Activated CD4-positive, alpha-beta T cell treated with anti-CD3 and anti-CD28 coated beads, Interleukin-2, amount 10 ng/mL, durations not matched to agents 24 days and 14 days (primary cell): ENCODE data around the gene FAAP24. TPM values are rescaled to one million over a fixed set of nuclear protein-coding genes. Genes with fewer than 3 reads are reported as not detected.
A peak's percentile ranks its signal among the peaks of the same experiment; 100 is the strongest.
"Not testable (repeated sequence)": the region's sequence is repeated elsewhere in the genome, so short reads cannot be mapped to it uniquely, and the experiment has no call there.

Experiments
- DNase-seq: peaks from one replicate; pipeline ENCODE4 v3.0.0; 2022
- H3K27ac Mint-ChIP-seq: one replicate; pipeline ENCODE4 v1.8.0; 2022; ENCODE audit warnings: mild to moderate bottlenecking, mixed read lengths
- H3K27me3 Mint-ChIP-seq: one replicate; pipeline ENCODE4 v1.8.0; 2022; ENCODE audit warnings: mixed read lengths
- H3K36me3 Mint-ChIP-seq: one replicate; pipeline ENCODE4 v1.8.0; 2022; ENCODE audit warnings: low read depth, mild to moderate bottlenecking, mixed read lengths
- H3K4me1 Mint-ChIP-seq: one replicate; pipeline ENCODE4 v1.8.0; 2021; ENCODE audit warnings: mixed read lengths
- H3K4me3 Mint-ChIP-seq: one replicate; pipeline ENCODE4 v1.8.0; 2022; ENCODE audit warnings: mild to moderate bottlenecking, moderate library complexity, mixed read lengths
- H3K9me3 Mint-ChIP-seq: one replicate; pipeline ENCODE4 v1.8.0; 2021; ENCODE audit warnings: mixed read lengths
- intact Hi-C: fragments of 100-400 bp; cut with micrococcal nuclease; formaldehyde crosslinking; loops from one replicate; pipeline ENCODE4 v1.15.1; 2023
- total RNA-seq: library from RNA; stranded (reverse); gene quantifications from 2 replicates; pipeline ENCODE4 v1.2.3, GENCODE V29; 2022

FAAP24 gene, protein sequence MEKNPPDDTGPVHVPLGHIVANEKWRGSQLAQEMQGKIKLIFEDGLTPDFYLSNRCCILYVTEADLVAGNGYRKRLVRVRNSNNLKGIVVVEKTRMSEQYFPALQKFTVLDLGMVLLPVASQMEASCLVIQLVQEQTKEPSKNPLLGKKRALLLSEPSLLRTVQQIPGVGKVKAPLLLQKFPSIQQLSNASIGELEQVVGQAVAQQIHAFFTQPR
- 10.0 and 10.1 TPM in 2 replicates for total RNA-seq

DNA sequence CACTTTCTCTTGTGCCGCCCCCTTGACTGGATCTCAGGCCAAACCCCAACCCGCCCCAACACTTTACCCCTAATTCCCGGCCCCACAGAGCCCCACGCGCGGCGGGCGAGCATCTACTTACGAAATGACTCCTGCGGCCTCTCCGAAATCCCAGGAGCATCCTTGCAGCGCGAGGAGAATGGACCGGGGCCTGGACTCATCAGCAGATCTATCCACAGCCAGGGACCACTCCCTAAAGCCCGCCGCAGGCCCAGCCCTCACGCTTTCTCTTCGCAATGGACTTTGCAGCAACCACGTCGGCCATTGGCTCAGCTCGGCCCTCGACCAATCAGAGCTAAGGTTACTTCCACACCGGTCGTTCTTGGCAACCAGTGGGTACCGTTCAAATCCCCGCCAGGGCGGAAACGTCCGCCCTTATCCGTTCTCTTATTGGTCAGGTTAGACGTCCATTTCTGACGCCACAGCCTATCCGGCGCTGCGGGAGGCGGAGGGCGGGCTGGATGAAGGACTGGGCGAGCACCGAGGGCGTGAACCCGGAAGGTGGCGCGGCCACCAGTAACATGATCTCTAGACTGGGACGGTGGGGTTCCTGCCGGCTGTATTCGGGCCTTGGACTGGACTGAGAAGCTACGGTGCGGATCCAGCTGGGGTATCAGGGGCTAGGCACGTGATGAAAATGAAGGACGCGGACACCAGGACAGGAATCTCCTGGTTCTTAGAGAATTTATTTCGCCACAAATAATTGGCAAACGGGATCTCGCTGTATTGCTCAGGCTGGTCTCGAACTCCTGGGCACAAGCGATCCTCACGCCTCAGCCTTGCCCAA, at the start of gene FAAP24, which contains the start of gene CEP89:
TSS of gene FAAP24 (plus strand) at position 528 of the 826 bp plus-strand sequence. CDS start 955 bp downstream, outside the sequence.
TSS of gene CEP89 (minus strand) at position 244 of the 826 bp plus-strand sequence. CDS start at position 160, 84 bp downstream.
- peak; percentile 100 for DNase-seq
- Mint-ChIP-seq H3K27me3 (no peaks in the 10 kb centered on the region), H3K36me3 (peaks cover 12% of the 10 kb centered on the region), H3K4me3 (peak within 1 kb of the TSS; percentile 100), H3K9me3 (no peaks in the 10 kb centered on the region), H3K27ac (peak within 1 kb of the TSS; percentile 95), H3K4me1 (peaks cover 19% of the 10 kb centered on the region)
- intact Hi-C loops, result loop anchor here (1.0 to 10.0 kb wide), 6 partner anchors 109 to 403 kb away; partner anchors contain the start of genes ANKRD27, CEBPG, GPATCH1 and NUDT19

DNA sequence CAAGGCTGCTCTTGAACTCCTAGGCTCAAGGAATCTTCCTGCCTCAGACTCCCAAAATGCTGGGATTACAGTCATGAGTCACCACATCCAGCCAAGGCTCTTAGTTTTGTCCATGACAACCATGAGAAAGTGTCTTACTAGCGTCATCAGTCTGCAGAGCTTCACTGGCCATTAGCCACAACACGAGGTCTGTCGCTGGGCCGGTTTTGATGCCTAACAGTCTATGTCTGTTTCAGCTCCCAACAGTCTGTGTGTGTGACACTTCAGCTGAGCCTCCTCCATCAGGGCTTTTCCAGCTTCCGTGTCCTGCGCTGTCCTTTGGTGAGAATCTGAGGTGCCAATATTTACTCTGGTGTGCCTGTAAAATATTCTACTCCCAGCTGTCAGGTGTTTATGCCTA, 47.8 kb upstream of the FAAP24 start:
- intact Hi-C loops, result no loop called here
- Mint-ChIP-seq H3K4me3 (no peak overlapping the region), H3K4me1 (peaks cover 4% of the 10 kb centered on the region), H3K36me3 (peaks cover 22% of the 10 kb centered on the region), H3K27me3 (no peaks in the 10 kb centered on the region), H3K27ac (no peak overlapping the region), H3K9me3 (peaks cover 14% of the 10 kb centered on the region)
- no peak for DNase-seq

DNA sequence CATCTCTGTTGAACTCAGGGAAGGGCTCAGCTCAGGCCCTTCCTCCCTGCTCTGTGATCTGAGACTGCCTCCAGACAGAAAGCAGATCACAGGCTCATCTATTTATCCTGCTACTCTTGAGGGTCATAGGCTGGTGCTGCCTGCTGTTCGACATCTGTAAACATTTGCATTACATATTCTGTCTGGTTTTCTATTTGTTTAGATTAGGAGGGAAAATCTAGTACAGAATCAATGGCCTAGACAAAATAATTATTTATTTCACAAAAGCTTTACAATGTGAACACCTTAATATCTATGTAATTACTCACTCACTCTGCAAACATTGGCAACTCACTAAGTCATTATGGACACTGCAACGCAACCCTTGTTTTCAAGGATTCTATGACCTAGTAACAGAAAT, 43.2 kb upstream of the FAAP24 start:
- Mint-ChIP-seq H3K27ac (peak overlapping the region; percentile 48), H3K36me3 (peaks cover 29% of the 10 kb centered on the region), H3K4me3 (no peak overlapping the region), H3K4me1 (no peaks in the 10 kb centered on the region), H3K9me3 (peaks cover 14% of the 10 kb centered on the region), H3K27me3 (no peaks in the 10 kb centered on the region)
- intact Hi-C loops, result no loop called here
- DNase-seq, result no peak

DNA sequence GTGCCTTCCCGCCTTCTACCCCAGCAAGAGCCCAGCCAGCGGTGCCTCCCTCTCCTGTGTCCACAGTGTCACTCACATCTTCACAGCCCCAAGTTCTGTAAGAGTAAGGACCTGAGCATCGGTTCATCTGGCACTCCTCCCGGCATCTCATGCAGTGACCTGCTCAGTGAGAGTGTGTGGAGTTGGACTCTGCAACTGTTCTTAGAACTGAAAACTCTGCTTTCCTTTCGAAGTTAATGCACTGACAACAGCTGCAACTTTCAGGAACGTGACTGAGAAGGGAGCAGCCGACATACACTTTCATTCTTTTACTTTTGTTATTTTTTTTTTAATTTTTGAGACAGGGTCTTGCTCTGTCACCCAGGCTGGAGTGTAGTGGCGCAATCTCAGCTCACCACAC, 41.5 kb upstream of the FAAP24 start:
- intact Hi-C loops, result no loop called here
- H3K4me3 Mint-ChIP-seq, result no peak overlapping the region
- H3K27ac Mint-ChIP-seq, result no peak overlapping the region
- H3K36me3 Mint-ChIP-seq, result peaks cover 29% of the 10 kb centered on the region
- DNase-seq, result no peak
- H3K9me3 Mint-ChIP-seq, result peaks cover 14% of the 10 kb centered on the region
- no peaks in the 10 kb centered on the region for H3K27me3 Mint-ChIP-seq
- no peaks in the 10 kb centered on the region for H3K4me1 Mint-ChIP-seq

DNA sequence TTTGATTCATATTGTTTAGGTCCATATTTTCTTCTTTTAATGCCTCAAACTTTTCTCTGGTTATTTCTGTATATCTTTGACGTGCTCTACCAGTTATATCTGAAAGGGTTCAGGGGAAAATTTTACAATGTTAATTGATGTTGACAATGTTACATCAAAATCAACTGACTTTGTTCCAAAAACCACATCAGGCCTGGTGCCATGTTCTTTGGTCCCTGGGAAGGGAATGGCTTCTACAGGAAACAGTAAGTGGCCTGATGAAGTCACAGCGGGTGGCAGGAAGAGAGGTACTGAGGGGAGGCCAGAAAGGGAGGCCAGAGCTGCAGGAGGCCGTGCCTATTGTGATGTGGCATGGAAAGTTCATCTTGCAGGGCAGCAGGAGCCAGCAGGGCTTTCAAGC, 38.5 kb upstream of the FAAP24 start:
- H3K4me3 Mint-ChIP-seq, result no peak overlapping the region
- no peaks in the 10 kb centered on the region for H3K4me1 Mint-ChIP-seq
- no peak for DNase-seq
- intact Hi-C loops, result no loop called here
- peaks cover 20% of the 10 kb centered on the region for H3K36me3 Mint-ChIP-seq
- no peak overlapping the region for H3K27ac Mint-ChIP-seq
- peaks cover 6% of the 10 kb centered on the region for H3K9me3 Mint-ChIP-seq
- no peaks in the 10 kb centered on the region for H3K27me3 Mint-ChIP-seq

DNA sequence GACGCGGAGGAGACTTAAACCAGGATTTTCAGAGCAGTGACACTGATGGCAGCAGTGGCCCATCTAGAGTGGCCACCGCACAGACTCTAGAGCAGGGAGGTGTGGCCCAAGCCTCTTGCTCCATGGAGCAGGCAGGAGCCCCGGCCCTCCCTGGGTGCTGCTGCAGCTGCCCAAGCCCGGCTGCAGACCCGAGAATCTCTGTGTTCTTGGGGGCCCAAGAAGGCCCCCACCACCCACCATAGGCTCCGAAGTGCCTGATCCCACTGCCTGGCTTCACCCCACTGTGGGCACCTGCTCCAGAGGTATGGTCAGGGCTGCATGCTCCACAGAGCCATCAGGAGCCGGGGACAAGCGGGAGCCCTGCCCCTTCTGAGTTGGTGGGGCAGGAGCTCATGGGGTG, 36.4 kb upstream of the FAAP24 start:
- H3K9me3 Mint-ChIP-seq, result no peaks in the 10 kb centered on the region
- H3K27ac Mint-ChIP-seq, result no peak overlapping the region
- peaks cover 6% of the 10 kb centered on the region for H3K36me3 Mint-ChIP-seq
- intact Hi-C loops, result no loop called here
- DNase-seq, result no peak
- H3K4me1 Mint-ChIP-seq, result no peaks in the 10 kb centered on the region
- H3K4me3 Mint-ChIP-seq, result no peak overlapping the region
- H3K27me3 Mint-ChIP-seq, result no peaks in the 10 kb centered on the region

DNA sequence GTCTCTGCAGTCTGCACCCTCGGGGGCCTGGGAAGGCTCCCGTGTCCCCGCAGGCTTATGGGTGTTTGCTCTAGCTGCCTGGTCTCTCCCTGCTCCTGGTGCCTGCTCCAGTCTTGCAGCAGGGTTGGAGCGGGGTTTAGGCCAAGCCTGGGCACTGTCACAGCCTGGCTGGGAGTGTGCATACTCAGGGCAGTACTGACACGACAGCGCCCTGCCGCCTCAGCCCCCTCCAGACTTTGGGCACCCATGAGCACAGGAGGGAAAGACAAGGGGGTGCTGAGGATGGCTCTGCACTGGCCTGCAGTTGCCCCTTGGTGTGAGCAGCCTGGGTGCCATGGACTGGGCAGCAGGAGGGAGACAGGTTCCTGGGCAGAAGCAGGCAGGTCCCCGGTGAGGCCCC, 36.0 kb upstream of the FAAP24 start:
- no peaks in the 10 kb centered on the region for H3K27me3 Mint-ChIP-seq
- no peak for DNase-seq
- H3K9me3 Mint-ChIP-seq, result no peaks in the 10 kb centered on the region
- H3K4me3 Mint-ChIP-seq, result no peak overlapping the region
- H3K36me3 Mint-ChIP-seq, result peaks cover 4% of the 10 kb centered on the region
- no peaks in the 10 kb centered on the region for H3K4me1 Mint-ChIP-seq
- intact Hi-C loops, result no loop called here
- no peak overlapping the region for H3K27ac Mint-ChIP-seq

DNA sequence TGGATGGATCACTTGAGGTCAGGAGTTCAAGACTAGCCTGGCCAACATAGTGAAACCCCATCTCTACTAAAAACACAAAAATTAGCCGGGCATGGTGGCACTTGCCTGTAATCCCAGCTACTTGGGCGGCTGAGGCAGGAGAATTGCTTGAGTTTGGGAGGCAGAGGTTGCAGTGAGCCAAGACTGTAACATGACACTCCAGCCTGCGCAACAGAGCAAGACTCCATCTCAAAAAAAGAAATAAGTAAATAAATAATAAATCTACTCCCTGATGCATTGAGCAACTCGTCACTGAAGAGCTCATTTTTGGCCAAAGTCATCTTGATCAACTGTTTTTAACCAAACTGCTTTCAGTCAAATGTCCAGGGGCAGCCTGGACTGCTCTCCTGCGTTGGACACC, 30.8 kb upstream of the FAAP24 start:
- H3K4me1 Mint-ChIP-seq, intact Hi-C loops, H3K4me3 Mint-ChIP-seq, H3K36me3 Mint-ChIP-seq, H3K9me3 Mint-ChIP-seq, H3K27me3 Mint-ChIP-seq, H3K27ac Mint-ChIP-seq, DNase-seq: not testable (repeated sequence)

DNA sequence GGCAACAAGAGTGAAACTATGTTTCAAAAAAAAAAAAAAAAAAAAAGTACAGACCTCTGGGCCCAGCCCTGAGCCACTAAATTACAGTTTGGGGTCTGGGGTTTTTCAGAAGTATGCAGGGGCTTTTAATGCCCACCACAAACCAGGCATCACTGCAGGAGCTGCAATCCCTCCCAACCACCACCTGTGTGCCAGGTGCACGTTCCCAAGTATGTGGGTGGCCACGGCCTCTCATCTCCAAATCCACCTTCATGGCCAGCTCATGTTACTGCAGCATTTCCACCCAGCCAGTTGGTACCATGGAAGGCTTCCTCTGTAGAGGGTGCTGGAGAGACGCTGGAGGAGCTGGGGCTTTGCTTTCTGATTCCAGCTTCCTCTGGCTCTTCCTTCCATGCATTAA, 26.8 kb upstream of the FAAP24 start:
- intact Hi-C loops, result no loop called here
- Mint-ChIP-seq H3K27ac (no peak overlapping the region), H3K4me1 (no peaks in the 10 kb centered on the region), H3K9me3 (no peaks in the 10 kb centered on the region), H3K4me3 (no peak overlapping the region), H3K36me3 (peaks cover 17% of the 10 kb centered on the region), H3K27me3 (no peaks in the 10 kb centered on the region)
- DNase-seq, result no peak

DNA sequence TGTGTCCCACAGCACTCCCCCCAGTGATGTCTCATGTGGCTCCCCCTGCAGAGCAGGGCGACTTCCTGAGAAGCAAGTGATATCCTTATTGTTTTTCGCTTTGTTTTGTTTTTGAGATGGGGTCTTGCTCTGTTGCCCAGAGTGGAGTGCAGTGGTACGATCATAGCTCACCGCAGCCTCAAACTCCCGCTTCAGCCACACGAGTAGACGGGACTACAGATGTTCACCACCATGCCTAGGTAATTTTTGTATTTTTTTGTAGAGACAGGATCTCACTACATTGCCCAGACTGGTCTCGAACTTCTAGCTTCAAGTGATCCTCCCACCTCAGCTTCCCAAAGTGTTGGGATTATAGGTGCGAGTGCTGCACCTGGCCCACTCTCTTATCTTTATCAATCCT, 5.3 kb upstream of the FAAP24 start:
- Mint-ChIP-seq H3K9me3 (no peaks in the 10 kb centered on the region), H3K36me3 (peaks cover 20% of the 10 kb centered on the region), H3K27ac (no peak overlapping the region), H3K4me3 (no peak overlapping the region), H3K4me1 (peaks cover 9% of the 10 kb centered on the region), H3K27me3 (no peaks in the 10 kb centered on the region)
- intact Hi-C loops, result no loop called here
- no peak for DNase-seq

DNA sequence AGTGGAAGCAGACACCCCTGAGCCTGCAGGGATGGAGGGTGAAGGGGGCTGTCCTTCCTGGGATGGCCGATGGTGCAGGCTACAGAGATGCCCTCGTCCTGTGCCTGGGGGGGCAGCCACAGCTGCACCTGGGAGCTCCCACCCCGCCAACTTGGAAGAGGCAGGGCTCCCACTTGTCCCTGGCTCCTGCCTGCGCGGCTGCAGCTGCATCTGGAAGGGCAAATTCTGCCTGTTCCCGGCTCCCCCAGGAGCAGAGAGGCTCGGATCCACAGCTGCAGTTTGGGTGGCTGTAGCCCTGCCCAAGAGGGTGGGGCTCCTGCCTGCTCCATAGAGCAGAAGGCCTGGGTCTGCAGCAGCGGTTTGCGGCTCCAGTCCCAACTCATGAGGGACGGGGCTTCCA, 2.5 kb upstream of the FAAP24 start:
- peaks cover 8% of the 10 kb centered on the region for H3K36me3 Mint-ChIP-seq
- no peak overlapping the region for H3K4me3 Mint-ChIP-seq
- intact Hi-C loops, result no loop called here
- H3K9me3 Mint-ChIP-seq, result no peaks in the 10 kb centered on the region
- no peak overlapping the region for H3K27ac Mint-ChIP-seq
- no peaks in the 10 kb centered on the region for H3K27me3 Mint-ChIP-seq
- peaks cover 13% of the 10 kb centered on the region for H3K4me1 Mint-ChIP-seq
- no peak for DNase-seq

DNA sequence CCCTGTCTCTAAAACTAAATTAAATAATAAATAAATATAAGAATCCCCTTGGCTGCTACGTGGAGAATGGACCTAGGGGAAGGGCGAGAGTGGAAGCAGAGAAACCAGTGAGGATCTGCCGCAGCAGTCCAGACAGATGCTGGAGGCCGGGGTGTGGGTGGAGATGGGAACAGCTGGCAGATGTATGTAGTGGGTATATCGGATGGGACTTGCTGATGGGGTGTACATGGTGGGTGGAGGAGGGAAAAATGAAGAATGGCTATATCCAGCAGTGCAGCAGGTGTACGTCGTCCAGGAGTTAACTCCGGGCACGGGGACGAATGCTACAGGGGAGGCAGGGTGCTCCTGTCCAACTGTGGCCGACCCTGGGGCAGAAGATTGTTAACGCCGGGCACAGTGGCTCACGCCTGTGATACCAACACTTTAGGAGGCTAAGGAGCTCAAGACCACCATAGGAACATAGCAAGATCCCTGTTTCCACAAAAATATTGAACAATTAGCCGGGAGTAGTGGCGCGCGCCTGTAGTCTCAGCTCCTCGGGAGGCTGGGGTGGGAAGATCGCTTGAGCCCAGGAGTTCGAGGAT, 938 bp upstream of the FAAP24 start:
- no peak for DNase-seq
- peaks cover 10% of the 10 kb centered on the region for H3K36me3 Mint-ChIP-seq
- no peaks in the 10 kb centered on the region for H3K9me3 Mint-ChIP-seq
- H3K4me1 Mint-ChIP-seq, result peaks cover 17% of the 10 kb centered on the region
- peak overlapping the region; percentile 100 for H3K4me3 Mint-ChIP-seq
- no peaks in the 10 kb centered on the region for H3K27me3 Mint-ChIP-seq
- peak overlapping the region; percentile 95 for H3K27ac Mint-ChIP-seq
- intact Hi-C loops, result loop anchor here (5.0 to 10.0 kb wide), 4 partner anchors 279 to 404 kb away; partner anchors contain the start of genes ANKRD27, CEBPG, NUDT19 and PDCD5

DNA sequence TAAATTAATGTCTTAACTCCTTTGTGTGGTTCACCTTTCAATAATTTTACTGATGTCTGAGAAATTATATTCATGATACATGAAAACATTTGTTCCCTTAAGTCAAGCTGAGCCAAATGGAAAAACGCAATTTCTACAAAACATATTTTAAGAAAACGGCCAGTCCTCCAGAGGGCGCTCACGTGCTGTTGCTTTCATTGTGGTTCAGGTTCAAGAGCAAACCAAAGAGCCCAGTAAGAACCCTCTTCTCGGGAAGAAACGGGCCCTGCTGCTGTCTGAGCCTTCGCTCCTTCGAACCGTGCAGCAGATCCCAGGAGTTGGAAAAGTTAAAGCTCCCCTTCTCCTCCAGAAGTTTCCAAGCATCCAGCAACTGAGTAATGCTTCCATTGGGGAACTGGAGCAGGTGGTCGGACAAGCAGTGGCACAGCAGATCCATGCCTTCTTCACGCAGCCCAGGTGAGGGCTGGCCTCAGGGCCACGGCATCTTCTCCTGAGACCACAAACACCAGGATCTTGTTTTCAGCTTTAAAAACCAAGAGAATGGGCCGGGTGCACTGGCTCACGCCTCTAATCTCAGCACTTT, 4.3 kb downstream of the FAAP24 start:
- H3K4me3 Mint-ChIP-seq, result no peak overlapping the region
- H3K9me3 Mint-ChIP-seq, result no peaks in the 10 kb centered on the region
- peaks cover 7% of the 10 kb centered on the region for H3K36me3 Mint-ChIP-seq
- H3K27me3 Mint-ChIP-seq, result no peaks in the 10 kb centered on the region
- intact Hi-C loops, result loop anchor here (1.0 to 10.0 kb wide), 2 partner anchors 143 to 398 kb away; partner anchors contain the start of gene CEBPG
- DNase-seq, result peak; percentile 93
- H3K27ac Mint-ChIP-seq, result no peak overlapping the region
- peaks cover 12% of the 10 kb centered on the region for H3K4me1 Mint-ChIP-seq
